ENCODE results near the gene CFAP97D2.
"Not testable (repeated sequence)": the region's sequence is repeated elsewhere in the genome, so short reads cannot be mapped to it uniquely, and the experiment has no call there.

Gene CFAP97D2

GRCh38 chr13:114235697-114236096 is 56.6 kb downstream of the CFAP97D2 start:
- no peak for DNase-seq (ENCODE audit: low spot score)

- no peak for DNase-seq (ENCODE audit: low spot score)
Observed at GRCh38 chr13:114236227-114236626, 57.2 kb downstream of the CFAP97D2 start.

GRCh38 chr13:114237415-114238112 is 58.5 kb downstream of the CFAP97D2 start:
- DNase-seq (ENCODE audit: low spot score): no peak

- no peak for DNase-seq (ENCODE audit: low spot score)
Observed at GRCh38 chr13:114241918-114242317, 62.9 kb downstream of the CFAP97D2 start.

- no peak for DNase-seq (ENCODE audit: low spot score)
Observed at GRCh38 chr13:114243971-114244370, 64.9 kb downstream of the CFAP97D2 start.

GRCh38 chr13:114244637-114245036 is 65.6 kb downstream of the CFAP97D2 start:
- no peak for DNase-seq (ENCODE audit: low spot score)

- no peak for DNase-seq (ENCODE audit: low spot score)
Observed at GRCh38 chr13:114248011-114248410, 69.0 kb downstream of the CFAP97D2 start.

GRCh38 chr13:114249077-114249476 is 70.0 kb downstream of the CFAP97D2 start:
- DNase-seq (ENCODE audit: low spot score): no peak

- not testable (repeated sequence) for DNase-seq (ENCODE audit: low spot score)
Observed at GRCh38 chr13:114251639-114252440, 72.8 kb downstream of the CFAP97D2 start.

- no peak for DNase-seq (ENCODE audit: low spot score)
Observed at GRCh38 chr13:114256547-114256946, 77.5 kb downstream of the CFAP97D2 start.

- no peak for DNase-seq (ENCODE audit: low spot score)
Observed at GRCh38 chr13:114257014-114257413, 78.0 kb downstream of the CFAP97D2 start.

GRCh38 chr13:114258589-114258988 is 79.5 kb downstream of the CFAP97D2 start:
- no peak for DNase-seq (ENCODE audit: low spot score)

- DNase-seq (ENCODE audit: low spot score): no peak
Observed at GRCh38 chr13:114259374-114259773, 80.3 kb downstream of the CFAP97D2 start.

- DNase-seq (ENCODE audit: low spot score): no peak
Observed at GRCh38 chr13:114259974-114260373, 80.9 kb downstream of the CFAP97D2 start.

GRCh38 chr13:114260814-114261213 is 81.8 kb downstream of the CFAP97D2 start:
- DNase-seq (ENCODE audit: low spot score): no peak

- DNase-seq (ENCODE audit: low spot score): no peak
Observed at GRCh38 chr13:114261328-114261965, 82.4 kb downstream of the CFAP97D2 start.

GRCh38 chr13:114263578-114263977 is 84.5 kb downstream of the CFAP97D2 start:
- peak; percentile 23 for DNase-seq (ENCODE audit: low spot score)

- not testable (repeated sequence) for DNase-seq (ENCODE audit: low spot score)
Observed at GRCh38 chr13:114264313-114264712, 85.3 kb downstream of the CFAP97D2 start.

GRCh38 chr13:114264886-114265611 is 86.0 kb downstream of the CFAP97D2 start:
- DNase-seq (ENCODE audit: low spot score): no peak

- no peak for DNase-seq (ENCODE audit: low spot score)
Observed at GRCh38 chr13:114266241-114266640, 87.2 kb downstream of the CFAP97D2 start.

GRCh38 chr13:114268344-114269280 is 89.6 kb downstream of the CFAP97D2 start:
- DNase-seq (ENCODE audit: low spot score): peak; percentile 22

Data from NAMALWA (cell line).